Kidney epithelial cell (primary cell): ENCODE data around the gene EHBP1. TPM values are rescaled to one million over a fixed set of nuclear protein-coding genes. Genes with fewer than 3 reads are reported as not detected.

Experiments used
- DNase-seq: peaks from one replicate; pipeline ENCODE4 v3.0.0-alpha.2; 2010; ENCODE audit warnings: low read depth
- H3K27me3 ChIP-seq: 2 replicates; pipeline ENCODE4 v1.6.0; 2011; ENCODE audit warnings: low read length; ENCODE audit not compliant: control insufficient read depth, insufficient read depth
- H3K36me3 ChIP-seq: 2 replicates; pipeline ENCODE4 v1.5.1; 2011; ENCODE audit warnings: low read length; ENCODE audit not compliant: control insufficient read depth, insufficient read depth
- H3K4me3 ChIP-seq: 2 replicates; pipeline ENCODE4 v1.5.1; 2011; ENCODE audit warnings: low read depth, mild to moderate bottlenecking, control low read depth, low read length
- CTCF ChIP-seq: IDR thresholded peaks from 2 replicates; pipeline ENCODE4 v1.5.1; 2011; ENCODE audit warnings: mild to moderate bottlenecking, moderate library complexity, low read length, control low read depth, inconsistent platforms; ENCODE audit not compliant: insufficient read depth, poor library complexity, severe bottlenecking
- total RNA-seq: library from RNA; depleted of rRNA; stranded (reverse); fragments of >200 nt; gene quantifications from 2 replicates; pipeline ENCODE4 v1.2.3, GENCODE V29; 2015

The EHBP1 gene
- total RNA-seq, 1 donor from 2014 or later, result 22.9 TPM

GRCh38 chr2:62958206-62958605 is 252.7 kb downstream of the EHBP1 start:
- no peak for TF ChIP-seq CTCF
- H3K27me3 ChIP-seq, result no peaks in the 10 kb centered on the region
- DNase-seq, result no peak
- no peak overlapping the region for H3K4me3 ChIP-seq
- no peaks in the 10 kb centered on the region for H3K36me3 ChIP-seq

- TF ChIP-seq CTCF, result no peak
- no peaks in the 10 kb centered on the region for H3K27me3 ChIP-seq
- no peak overlapping the region for H3K4me3 ChIP-seq
- no peak for DNase-seq
- no peaks in the 10 kb centered on the region for H3K36me3 ChIP-seq
Observed at GRCh38 chr2:62964050-62964449, 258.5 kb downstream of the EHBP1 start.

GRCh38 chr2:62964671-62965070 is 259.2 kb downstream of the EHBP1 start:
- no peaks in the 10 kb centered on the region for H3K36me3 ChIP-seq

GRCh38 chr2:62966991-62967390 is 261.5 kb downstream of the EHBP1 start:
- TF ChIP-seq CTCF, result no peak
- no peak for DNase-seq
- H3K36me3 ChIP-seq, result no peaks in the 10 kb centered on the region
- H3K27me3 ChIP-seq, result no peaks in the 10 kb centered on the region
- H3K4me3 ChIP-seq, result no peak overlapping the region

More at GRCh38 chr2:62964671-62965070, 259.2 kb downstream of the EHBP1 start:
- no peak for DNase-seq
- TF ChIP-seq CTCF, result no peak
- no peaks in the 10 kb centered on the region for H3K27me3 ChIP-seq
- H3K4me3 ChIP-seq, result no peak overlapping the region

- H3K27me3 ChIP-seq, result no peaks in the 10 kb centered on the region
- no peak for TF ChIP-seq CTCF
- no peak overlapping the region for H3K4me3 ChIP-seq
- no peak for DNase-seq
- no peaks in the 10 kb centered on the region for H3K36me3 ChIP-seq
Observed at GRCh38 chr2:62968168-62968567, 262.7 kb downstream of the EHBP1 start.

GRCh38 chr2:62968668-62969067 is 263.2 kb downstream of the EHBP1 start:
- H3K36me3 ChIP-seq, result no peaks in the 10 kb centered on the region
- no peak for DNase-seq
- no peak overlapping the region for H3K4me3 ChIP-seq
- TF ChIP-seq CTCF, result no peak
- H3K27me3 ChIP-seq, result no peaks in the 10 kb centered on the region
